ENCODE results near the gene PPP1R1C.

The PPP1R1C gene

GRCh38 chr2:182064019-182064778 is 78.5 kb downstream of the PPP1R1C start:
- no peak for TF ChIP-seq CTCF (IDR thresholded peaks at IDR 0.05)
- Histone ChIP-seq H3K27ac (peak overlapping the region; percentile 51 to 56), H3K4me3 (peak overlapping the region; percentile 2)
- no peak for DNase-seq (ENCODE audit: low spot score)

- Histone ChIP-seq H3K4me3 (no peak overlapping the region), H3K27ac (peak overlapping the region in 1 of 2 donors; percentile 10)
- TF ChIP-seq CTCF (IDR thresholded peaks at IDR 0.05), result no peak
- no peak for DNase-seq (ENCODE audit: low spot score)
These were observed 80.9 kb downstream of the PPP1R1C start for GRCh38 chr2:182066400-182067087.

GRCh38 chr2:182067393-182067792 is 81.7 kb downstream of the PPP1R1C start:
- no peak overlapping the region for H3K27ac ChIP-seq

GRCh38 chr2:182068811-182069210 is 83.2 kb downstream of the PPP1R1C start:
- DNase-seq (ENCODE audit: low spot score), result no peak
- TF ChIP-seq CTCF (IDR thresholded peaks at IDR 0.05), result no peak
- Histone ChIP-seq H3K4me3 (no peak overlapping the region), H3K27ac (no peak overlapping the region)

More at GRCh38 chr2:182067393-182067792, 81.7 kb downstream of the PPP1R1C start:
- H3K4me3 ChIP-seq, result no peak overlapping the region
- DNase-seq (ENCODE audit: low spot score), result no peak
- no peak for TF ChIP-seq CTCF (IDR thresholded peaks at IDR 0.05)

- no peak for TF ChIP-seq CTCF (IDR thresholded peaks at IDR 0.05)
- H3K27ac ChIP-seq, result no peak overlapping the region
- DNase-seq (ENCODE audit: low spot score), result no peak
- H3K4me3 ChIP-seq, result no peak overlapping the region
These were observed 83.8 kb downstream of the PPP1R1C start for GRCh38 chr2:182069416-182069815.

GRCh38 chr2:182069908-182070307 is 84.3 kb downstream of the PPP1R1C start:
- TF ChIP-seq CTCF (IDR thresholded peaks at IDR 0.05), result no peak
- no peak for DNase-seq (ENCODE audit: low spot score)
- Histone ChIP-seq H3K27ac (no peak overlapping the region), H3K4me3 (no peak overlapping the region)

GRCh38 chr2:182070736-182071135 is 85.1 kb downstream of the PPP1R1C start:
- Histone ChIP-seq H3K4me3 (no peak overlapping the region), H3K27ac (no peak overlapping the region)
- no peak for TF ChIP-seq CTCF (IDR thresholded peaks at IDR 0.05)
- DNase-seq (ENCODE audit: low spot score), result no peak

Data from coronary artery (tissue), 2 donors.